Measurements from ENCODE around the gene IGSF9B.

IGSF9B gene

DNA sequence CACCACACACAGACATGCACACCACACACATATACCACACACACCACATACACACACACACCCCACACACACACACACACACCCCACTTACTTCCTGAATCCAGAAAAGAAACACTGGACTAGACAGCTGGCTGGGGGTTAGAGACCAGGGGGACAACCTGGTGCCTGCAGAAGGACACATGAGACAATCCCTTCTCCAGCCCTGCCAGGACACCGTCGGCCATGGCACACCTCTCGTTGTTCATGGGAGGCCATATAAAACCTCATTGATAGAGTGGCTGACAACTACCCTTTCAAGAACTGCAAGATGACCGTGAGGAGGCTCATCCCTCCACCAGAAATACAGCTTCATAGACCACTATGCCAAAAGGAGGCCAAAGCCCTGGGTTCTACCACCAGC lies 54.3 kb downstream of the IGSF9B start:
- in situ Hi-C loops (cut with MboI; ENCODE audit: low sequenced_read_pairs) = no loop called here

DNA sequence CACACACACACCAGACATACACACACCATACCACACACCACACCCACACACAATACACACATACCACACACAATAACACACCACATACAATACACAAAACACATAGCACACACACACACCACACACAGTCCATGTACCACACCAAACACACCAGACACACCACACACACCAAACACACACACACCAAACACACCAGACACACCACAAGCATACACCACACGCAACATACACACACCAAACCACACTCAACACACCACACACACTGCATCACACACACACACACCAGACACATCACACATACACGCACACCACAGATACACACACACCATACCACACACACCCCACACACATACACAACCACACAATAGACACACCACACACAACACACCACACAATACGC lies 54.8 kb downstream of the IGSF9B start:
- in situ Hi-C loops (cut with MboI; ENCODE audit: low sequenced_read_pairs) = no loop called here

DNA sequence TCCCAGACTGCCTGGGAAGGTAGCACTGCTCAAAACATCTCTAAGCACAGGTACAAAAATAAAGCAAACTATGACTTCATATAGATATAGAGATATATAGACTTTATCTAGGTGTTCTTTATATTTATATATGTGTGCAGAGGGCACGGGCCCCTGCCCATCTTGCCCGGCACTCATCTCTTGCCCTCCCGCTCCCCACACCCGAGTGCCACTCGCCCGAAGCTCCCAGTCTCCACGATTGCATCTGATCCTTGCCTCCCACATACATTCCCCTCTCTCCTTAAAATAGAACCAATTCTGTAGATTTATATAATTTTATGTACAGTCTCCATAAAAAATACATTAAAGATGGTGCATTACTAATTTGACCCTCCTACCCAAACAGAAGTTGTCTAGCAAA lies 55.5 kb downstream of the IGSF9B start:
- in situ Hi-C loops (cut with MboI; ENCODE audit: low sequenced_read_pairs) = no loop called here

DNA sequence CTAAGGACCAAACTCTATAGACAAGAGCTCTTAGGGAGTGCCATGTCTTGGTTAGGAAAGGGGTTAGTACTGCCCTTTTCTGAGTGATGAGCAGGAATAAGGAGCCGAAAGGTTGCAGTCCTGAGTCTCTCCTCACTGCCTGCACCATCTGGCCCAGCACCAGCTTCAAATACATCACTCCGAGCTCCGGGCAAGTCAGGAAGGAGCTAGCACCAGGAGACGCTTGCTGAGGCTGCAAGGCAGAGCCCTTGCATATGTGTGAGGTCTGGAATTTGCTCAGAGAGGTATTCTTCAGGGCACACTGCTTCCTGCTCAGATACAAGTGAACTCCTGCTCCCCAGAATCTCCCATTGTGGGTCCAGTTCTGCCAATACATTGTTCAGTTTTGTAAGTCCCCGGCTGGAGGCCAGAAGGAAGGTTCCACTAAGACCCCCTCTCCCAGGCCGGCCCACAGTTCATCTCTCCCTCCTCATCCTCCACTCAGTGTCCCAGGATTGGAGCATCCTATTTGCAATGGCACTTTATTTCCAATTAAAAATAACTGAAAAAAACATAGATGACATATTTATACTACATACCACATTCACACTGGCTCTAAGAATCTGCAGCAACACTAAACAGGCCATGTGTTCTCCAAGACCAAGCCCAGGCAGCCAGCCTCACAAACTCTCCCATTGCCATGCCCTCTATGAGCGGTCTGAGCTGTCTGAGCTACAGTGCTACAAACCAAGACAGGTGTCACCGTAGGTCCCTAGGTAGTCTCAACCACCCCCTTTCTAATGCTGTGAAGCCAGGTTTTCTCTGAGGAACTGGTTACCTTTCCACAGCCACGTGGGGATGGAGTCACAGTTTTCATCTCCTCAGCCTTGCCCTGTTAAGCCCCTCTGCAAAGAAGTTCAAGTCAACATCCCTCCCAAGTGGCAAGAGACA lies 56.3 kb downstream of the IGSF9B start:
- in situ Hi-C loops (cut with MboI; ENCODE audit: low sequenced_read_pairs) = no loop called here

DNA sequence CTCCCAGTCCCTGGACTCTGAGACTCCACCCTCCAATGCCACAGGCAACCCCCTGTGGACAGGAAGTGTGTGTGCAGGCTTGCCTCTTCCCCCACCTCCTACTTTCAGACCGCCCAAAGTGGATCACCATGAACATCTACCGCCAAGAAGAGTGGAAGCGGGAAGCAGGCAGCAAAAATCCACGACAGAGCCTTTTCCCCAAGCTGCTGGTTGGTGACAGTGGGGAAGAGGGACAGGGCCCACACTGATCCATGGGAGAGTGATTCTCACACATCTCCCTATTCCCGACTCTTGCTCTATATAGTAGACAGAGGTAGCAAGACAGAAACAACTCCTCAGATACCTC lies 58.0 kb downstream of the IGSF9B start:
- in situ Hi-C loops (cut with MboI; ENCODE audit: low sequenced_read_pairs) = no loop called here

DNA sequence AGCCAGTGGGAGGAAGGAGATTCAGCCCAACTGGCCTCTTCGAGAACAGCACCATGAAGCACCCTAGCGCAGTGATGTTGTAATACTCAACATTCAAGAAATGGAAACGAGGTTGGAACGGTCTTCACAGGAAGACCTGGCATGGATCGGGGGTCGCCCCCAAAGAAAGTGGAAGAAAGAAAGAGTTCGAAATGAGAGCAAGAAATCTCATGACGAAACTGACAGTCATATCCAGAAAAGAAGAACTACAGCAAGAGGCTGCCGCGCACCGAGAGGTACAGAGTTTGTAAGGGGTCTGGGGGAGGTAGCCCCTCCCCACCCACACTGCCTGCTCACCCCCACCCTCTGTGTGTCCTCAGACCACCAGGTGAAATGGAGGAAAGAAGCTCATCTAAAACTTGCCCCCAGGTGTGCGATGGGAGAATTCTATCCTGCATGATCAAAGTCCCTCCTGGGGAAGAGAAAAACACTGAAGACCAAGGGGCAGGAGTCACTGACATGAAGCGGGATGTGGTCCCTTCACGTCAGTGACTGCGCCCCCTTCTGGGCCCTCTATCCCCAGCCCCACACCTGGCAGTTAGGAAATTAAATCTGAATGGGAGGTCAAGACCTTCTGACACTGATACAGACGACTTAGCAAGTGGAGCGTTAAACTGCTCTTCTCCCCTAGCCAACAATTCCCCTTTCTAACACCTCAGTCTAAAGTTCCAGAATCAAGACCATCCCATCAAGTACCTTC lies 58.6 kb downstream of the IGSF9B start:
- in situ Hi-C loops (cut with MboI; ENCODE audit: low sequenced_read_pairs) = no loop called here

DNA sequence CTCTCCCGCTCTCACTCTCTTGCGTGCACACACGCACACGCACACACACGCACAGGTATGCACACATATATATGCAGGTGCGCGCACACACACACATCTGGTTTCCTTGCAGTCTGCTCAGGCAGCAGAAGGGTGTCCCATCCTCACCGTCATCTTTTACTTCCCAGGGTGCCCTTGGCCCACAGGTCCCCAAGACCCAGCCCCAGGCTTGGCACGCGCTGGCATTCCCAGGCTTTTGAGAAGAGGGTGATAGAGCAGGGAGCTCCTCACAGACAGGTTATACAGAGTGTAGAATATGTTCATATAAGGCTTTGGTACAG lies 59.5 kb downstream of the IGSF9B start:
- in situ Hi-C loops (cut with MboI; ENCODE audit: low sequenced_read_pairs) = no loop called here

DNA sequence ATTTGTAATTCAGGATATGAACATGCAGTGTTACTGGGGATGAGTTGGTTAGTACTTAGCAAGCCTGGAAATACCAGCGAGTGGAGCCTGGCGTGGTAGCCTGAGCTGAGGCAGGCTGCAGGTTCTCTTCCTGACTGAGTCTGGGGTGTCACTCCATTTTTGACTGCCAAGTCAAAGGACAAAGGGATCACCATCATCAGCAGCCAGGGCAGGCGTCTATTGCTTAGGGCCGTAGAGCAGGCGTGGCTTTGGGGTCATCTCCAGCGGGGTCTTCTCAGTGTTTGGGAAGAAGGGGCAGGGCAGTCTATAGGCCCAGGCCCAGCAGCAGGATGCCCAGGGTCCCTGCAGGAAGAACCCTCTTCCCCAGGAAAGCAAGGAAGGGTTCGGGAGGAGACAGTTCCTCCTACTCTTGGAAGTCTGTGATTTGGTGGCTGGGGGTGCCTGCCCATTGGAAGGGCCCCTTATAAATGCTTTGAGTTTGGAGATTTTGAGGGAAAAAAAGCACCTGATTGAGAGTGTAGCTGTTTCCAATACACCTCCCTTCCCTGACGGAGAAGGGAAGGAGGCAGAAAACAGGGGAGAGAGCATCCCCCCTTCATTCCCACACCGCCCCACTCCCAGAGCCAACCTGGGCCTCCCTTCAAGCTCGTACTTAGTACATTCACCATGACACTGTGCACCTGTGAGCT lies 60.0 kb downstream of the IGSF9B start:
- in situ Hi-C loops (cut with MboI; ENCODE audit: low sequenced_read_pairs) = no loop called here

DNA sequence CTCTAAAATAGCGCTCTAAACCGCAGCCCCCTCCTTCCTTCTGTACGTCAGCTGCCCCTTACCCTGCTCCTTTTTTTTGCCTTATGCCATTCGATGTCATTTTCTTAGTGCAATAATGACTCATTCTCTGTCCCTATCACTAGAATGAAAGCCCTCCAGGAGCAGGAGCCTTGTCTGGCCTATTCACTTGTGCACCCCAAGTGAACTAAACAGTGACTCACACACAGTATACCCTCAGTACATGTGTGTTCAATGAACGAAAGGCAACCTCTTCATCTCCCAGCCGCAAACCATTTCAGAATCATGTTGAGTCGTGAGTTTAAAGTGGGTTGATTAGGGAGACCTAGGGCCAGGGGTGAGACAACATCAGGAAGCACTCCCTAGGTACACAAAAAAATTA lies 60.7 kb downstream of the IGSF9B start:
- in situ Hi-C loops (cut with MboI; ENCODE audit: low sequenced_read_pairs) = no loop called here

DNA sequence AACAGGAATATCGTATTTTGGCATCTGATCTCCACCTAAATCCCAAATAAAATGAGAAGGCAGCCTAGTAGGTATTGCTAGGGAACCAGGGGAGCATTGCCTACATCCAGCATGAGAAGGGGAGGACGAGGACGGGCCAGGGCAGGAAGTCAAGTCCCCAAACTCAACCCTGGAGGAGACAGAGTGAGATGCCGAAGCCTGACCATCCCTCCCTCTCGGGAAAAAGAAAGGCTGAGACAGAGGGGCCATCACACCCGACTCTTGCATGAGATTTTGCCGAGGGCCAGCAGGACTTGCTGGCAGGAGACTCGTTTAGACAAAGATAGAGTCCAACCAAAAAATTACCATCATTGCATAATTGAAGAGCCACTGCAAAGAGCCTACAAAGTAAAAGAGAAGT lies 61.2 kb downstream of the IGSF9B start:
- in situ Hi-C loops (cut with MboI; ENCODE audit: low sequenced_read_pairs) = no loop called here

DNA sequence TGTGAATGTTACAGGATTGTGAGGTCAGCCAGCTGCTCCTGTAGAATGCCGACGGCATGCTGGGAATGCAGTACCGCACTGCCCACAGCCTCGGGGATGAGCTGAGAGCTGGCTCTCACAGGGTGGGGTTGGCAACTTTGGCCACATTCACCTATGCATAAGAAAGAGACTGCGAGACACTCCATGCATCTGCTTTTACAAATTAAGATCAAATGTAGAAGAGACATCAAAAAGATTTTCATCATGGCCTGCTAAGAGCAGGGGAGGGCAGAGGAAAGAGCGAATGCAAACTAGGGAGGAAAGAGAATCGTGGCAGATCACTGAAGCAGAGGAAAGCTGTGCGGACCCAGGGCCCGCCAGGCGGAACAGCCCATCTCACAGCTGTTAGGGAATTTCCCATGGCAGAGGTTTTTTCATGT lies 61.7 kb downstream of the IGSF9B start:
- in situ Hi-C loops (cut with MboI; ENCODE audit: low sequenced_read_pairs) = no loop called here

DNA sequence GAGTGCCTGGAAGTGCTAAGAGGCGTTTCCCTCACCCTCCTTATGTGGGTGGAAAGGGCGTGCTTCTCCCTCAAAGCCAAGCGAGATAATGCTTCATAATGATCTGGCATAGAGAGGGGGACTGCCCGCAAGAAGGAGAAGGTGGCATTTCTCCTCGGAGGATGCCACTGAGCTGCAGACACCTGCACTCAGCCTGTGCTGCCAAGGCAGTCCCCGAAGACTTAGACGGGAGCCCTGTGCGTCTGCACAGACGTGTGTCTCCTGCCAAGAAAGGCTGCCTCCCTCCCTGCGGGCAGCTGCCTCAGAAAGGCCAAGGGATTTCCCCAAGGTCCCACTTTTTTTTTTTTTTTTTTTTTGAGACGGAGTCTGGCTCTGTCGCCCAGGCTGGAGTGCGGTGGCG lies 63.4 kb downstream of the IGSF9B start:
- in situ Hi-C loops (cut with MboI; ENCODE audit: low sequenced_read_pairs) = no loop called here

DNA sequence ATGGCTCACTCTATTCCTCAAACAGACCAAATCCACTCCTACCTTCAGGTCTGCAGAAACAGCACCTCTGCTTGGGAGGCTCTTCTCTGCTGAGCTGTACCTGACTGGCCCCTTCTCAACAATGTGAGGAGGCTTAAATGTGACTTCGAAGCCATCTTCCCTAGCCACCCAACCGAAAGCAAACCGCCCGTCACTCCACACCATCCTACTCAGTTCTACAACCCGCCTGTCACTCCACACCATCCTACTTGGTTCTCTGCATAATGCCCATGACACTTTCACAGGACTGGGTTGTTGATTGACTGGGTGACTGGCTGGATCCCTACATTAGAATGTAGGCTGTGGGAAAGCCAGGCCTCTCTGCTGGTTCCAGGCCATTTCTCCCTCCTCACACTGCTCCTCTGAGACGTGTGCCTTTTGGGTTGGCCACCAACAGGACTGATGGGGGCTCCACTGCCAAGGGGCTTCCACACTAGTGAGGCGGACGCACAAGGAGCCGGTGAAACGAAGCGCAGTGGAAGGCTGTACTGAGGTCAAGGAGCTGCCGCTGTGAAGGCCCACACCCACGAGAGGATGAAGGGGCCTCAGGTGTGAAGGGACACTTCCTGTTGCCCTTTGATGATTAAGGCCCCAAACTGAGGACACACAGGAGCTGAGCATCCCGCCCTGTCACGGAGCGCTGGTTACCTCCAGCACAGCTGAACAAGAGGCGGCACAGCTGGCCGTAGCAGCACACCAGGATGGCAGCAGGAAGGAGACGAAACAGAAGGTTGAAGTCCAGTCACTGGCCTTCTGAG lies 64.0 kb downstream of the IGSF9B start:
- in situ Hi-C loops (cut with MboI; ENCODE audit: low sequenced_read_pairs) = no loop called here

DNA sequence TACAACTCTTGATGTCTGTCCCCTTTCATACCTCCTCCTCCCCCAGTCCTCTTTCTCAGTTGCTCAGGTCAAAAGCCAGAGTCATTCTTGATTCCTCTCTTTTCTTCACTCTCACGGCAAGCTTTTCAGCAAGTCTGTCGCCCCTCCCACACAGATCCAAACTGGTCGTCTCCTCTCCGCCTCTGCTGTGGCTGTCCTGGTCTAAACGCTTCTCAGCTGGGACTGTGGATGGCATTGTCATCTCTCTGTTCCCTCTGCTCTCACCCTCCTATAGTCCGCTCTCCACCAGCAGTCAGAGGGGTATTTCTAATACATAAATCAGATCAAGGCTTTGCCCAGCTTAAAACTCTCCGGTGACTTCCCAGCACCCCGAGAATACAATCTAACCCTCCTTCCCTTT lies 64.6 kb downstream of the IGSF9B start:
- in situ Hi-C loops (cut with MboI; ENCODE audit: low sequenced_read_pairs) = no loop called here

DNA sequence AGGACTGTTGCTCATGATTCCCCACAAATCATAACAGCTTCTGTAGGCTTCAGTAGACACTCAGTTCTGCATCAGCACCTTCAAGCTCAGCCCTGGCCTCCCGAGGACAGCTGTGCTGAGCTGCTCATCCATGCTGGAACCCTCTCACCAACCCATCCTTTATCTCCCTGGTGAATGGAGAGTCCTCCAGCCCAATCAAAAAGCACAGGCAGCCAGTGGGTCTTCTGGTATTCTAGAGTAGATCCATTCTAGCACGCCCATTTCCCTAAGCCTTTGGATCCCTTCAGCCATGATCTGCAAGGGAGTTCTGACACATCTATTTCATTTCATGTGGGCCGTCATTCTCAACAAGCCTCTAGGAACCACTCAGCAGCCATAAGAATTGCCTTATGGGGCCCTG lies 66.9 kb downstream of the IGSF9B start:
- in situ Hi-C loops (cut with MboI; ENCODE audit: low sequenced_read_pairs) = no loop called here

DNA sequence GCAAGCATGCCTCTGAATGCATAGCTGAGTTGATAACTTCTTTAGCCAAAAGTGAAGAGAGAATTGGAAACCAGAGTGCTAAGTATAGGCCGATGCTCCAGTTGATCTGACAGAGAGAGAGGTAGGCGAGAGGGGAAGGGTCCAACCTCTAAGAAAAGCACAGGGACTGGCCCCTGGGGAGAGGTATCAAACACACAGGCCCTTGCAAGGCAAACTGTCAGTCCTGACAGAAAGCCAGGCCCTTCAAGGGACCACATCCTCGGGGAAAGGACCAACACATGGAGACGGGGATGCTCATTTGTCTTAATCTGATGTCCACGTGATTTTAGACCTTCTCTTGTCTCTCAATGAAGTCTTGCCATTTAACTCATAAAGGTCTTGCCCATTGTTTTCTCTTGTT lies 67.6 kb downstream of the IGSF9B start:
- in situ Hi-C loops (cut with MboI; ENCODE audit: low sequenced_read_pairs) = no loop called here

DNA sequence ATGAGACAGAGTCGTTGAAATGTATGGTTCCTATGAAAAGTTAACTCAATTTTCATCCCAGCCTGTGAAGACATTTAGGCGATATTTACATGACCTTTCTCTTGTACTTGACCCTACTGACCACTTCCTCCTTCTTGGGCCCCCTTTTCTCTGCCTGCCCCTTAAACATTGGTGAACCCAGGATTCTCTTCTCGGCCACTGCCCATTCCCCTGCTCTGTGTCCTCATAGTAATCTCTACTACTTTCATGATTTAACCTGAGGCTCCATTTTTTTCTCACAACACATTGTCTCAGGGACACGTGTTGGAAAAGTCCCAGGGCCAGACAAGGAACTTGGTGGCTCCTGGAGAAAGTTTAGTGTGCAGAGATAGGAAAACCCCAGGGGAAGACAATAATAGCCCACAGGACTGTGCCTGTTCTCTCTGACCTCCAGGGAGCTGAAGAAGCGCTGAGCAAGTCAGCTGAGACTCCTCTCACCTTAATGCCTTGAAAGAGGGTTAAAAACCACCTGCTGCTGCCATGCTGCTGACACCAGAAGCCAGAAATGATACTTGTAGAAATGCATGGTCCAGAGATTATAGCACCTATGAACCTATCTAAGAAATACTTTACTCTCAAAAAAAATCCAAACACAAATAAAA lies 69.0 kb downstream of the IGSF9B start:
- in situ Hi-C loops (cut with MboI; ENCODE audit: low sequenced_read_pairs) = no loop called here

DNA sequence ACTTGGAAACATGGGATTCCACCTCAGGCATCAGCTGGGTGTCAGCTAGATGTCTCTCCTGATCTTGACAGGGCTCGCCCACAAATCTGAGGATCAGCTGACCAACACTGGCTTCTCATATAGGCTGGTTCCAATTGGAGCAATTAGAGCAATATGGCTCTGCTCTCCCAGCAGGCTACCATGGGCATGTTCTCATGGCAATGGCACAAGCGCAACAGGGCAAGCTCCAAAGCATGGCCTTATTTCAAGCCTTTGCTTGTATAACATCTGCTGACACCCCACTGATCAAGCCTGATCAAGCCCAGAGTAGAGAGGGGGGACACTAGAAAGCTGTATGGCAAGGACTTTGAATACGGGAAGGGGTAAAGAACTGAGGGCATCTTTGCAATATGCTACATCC lies 70.7 kb downstream of the IGSF9B start:
- in situ Hi-C loops (cut with MboI; ENCODE audit: low sequenced_read_pairs) = no loop called here

DNA sequence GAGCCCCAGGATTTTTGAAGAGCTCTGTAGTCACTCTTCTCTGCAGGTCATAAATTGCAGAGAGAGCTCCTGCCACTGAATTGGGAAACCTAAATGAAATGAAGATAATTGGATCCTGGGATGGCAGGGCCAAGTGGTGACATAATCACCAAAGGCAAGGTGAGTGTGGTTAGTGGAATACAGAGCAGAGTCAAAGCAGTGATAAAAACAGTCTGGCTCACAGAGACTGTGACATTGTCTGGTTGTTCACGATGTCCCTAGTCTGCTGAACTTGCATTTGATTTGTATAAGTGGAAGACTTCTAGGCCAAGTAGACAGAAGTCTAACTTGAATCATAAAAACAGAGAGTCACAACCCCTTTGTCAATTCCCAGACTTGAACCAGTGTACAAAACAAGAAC lies 84.6 kb downstream of the IGSF9B start:
- in situ Hi-C loops (cut with MboI; ENCODE audit: low sequenced_read_pairs) = no loop called here

DNA sequence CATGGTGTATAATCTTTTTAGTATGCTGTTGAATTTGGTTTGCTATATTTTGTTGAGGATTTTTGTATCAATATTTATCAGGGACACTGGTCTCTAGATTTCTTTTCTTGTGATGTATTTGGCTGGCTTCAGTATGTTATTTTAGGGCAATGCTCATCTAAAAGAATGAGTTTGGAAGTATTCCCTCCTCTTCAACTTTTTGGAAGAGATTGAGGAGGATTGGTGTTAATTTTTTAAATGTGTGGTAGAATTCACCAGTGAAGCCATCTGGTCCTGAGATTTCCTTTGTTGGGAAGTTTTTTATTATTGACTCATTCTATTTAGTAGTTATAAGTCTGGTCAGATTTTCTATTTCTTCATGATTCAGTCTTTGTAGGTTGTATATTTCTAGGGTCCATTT lies 89.3 kb downstream of the IGSF9B start:
- in situ Hi-C loops (cut with MboI; ENCODE audit: low sequenced_read_pairs) = no loop called here

DNA sequence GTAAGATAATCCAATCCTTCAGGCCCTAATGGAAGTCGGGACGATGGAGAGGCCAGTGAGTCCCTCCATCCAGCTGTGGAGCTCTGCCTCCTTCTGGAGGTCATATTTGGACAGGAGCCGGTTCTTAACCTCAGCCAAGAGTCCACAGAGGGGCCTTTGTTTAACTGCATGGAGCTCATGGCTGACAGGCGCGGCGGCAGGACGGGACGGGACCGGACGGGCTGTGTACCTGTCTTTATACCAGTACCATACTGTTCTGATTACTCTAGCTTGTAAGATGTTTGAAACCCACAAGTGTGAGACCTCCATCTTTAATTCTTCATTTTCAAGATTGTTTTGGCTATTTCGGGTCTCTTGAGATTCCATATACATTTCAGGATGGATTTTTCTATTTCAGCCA lies 91.3 kb downstream of the IGSF9B start:
- in situ Hi-C loops (cut with MboI; ENCODE audit: low sequenced_read_pairs) = no loop called here
